PC-3 (cell line): ENCODE measurements around the gene TOP2B. TPM values are rescaled to one million over a fixed set of nuclear protein-coding genes. Genes with fewer than 3 reads are reported as not detected.

Source experiments
- ATAC-seq: fragments of 200-7000 bp; cut with Tn5 transposase; 2 replicates; pipeline ENCODE4 v1.9.1; 2020; ENCODE audit warnings: mild to moderate bottlenecking, moderate library complexity
- BruUV-seq: library from RNA; stranded (reverse); fragments of 400-500 nt; replicated peaks from 2 replicates; lab custom pipeline; 2021; lab: Mats Ljungman, UMichigan
- CTCF ChIA-PET: fragments of 300-600 bp; sonication (Branson Sonifier 250); formaldehyde crosslinking; loops from one replicate; lab custom pipeline; 2022; ENCODE audit warnings: antibody characterized with exemption; lab: Charles Lee
- POLR2A ChIA-PET: fragments of 300-600 bp; sonication (Branson Sonifier 250); formaldehyde crosslinking; loops from one replicate; lab custom pipeline; 2022; ENCODE audit warnings: antibody characterized with exemption; ENCODE audit not compliant: unreplicated experiment; lab: Charles Lee
- DNase-seq: peaks from one replicate; pipeline ENCODE4 v3.0.0-alpha.2; 2015
- H2AFZ ChIP-seq: fragments of 300-600 bp; sonication (generic); 2 replicates; pipeline ENCODE4 v1.6.0; 2016; ENCODE audit warnings: antibody characterized with exemption, low read length
- H3F3A ChIP-seq: fragments of 300-600 bp; sonication (generic); one replicate; pipeline ENCODE4 v1.6.0; 2017; ENCODE audit warnings: antibody characterized with exemption, low read length, control low read depth, mild to moderate bottlenecking; ENCODE audit not compliant: unreplicated experiment
- H3K27ac ChIP-seq: fragments of 300-600 bp; sonication (generic); 2 replicates; pipeline ENCODE4 v1.5.1; 2016; ENCODE audit warnings: mild to moderate bottlenecking, low read length
- H3K27me3 ChIP-seq: fragments of 300-600 bp; sonication (generic); 2 replicates; pipeline ENCODE4 v1.6.1; 2016; ENCODE audit warnings: low read length, mixed read lengths
- H3K36me3 ChIP-seq: fragments of 300-600 bp; sonication (generic); 2 replicates; pipeline ENCODE4 v1.6.1; 2016; ENCODE audit warnings: low read depth, mixed run types, low read length, mixed read lengths
- H3K4me1 ChIP-seq: fragments of 300-600 bp; sonication (generic); 2 replicates; pipeline ENCODE4 v1.5.1; 2016; ENCODE audit warnings: low read length; ENCODE audit not compliant: insufficient read depth
- H3K4me2 ChIP-seq: fragments of 300-600 bp; sonication (generic); 2 replicates; pipeline ENCODE4 v1.6.0; 2016; ENCODE audit warnings: low read length
- H3K4me3 ChIP-seq: fragments of 300-600 bp; sonication (generic); 2 replicates; pipeline ENCODE4 v1.5.1; 2016; ENCODE audit warnings: mild to moderate bottlenecking, low read length, mixed read lengths
- H3K79me2 ChIP-seq: fragments of 300-600 bp; sonication (generic); 2 replicates; pipeline ENCODE4 v1.6.1; 2017; ENCODE audit warnings: low read length, mixed read lengths
- H3K9ac ChIP-seq: fragments of 300-600 bp; sonication (generic); 2 replicates; pipeline ENCODE4 v1.6.0; 2016; ENCODE audit warnings: mild to moderate bottlenecking, low read length
- H3K9me2 ChIP-seq: fragments of 300-600 bp; sonication (generic); replicated peaks from 2 replicates; pipeline ENCODE4 v1.6.1; 2016; ENCODE audit warnings: mixed run types, low read length, mixed read lengths
- H3K9me3 ChIP-seq: fragments of 300-600 bp; sonication (generic); 2 replicates; pipeline ENCODE4 v1.6.1; 2016; ENCODE audit warnings: low read length, mixed read lengths
- H4K20me1 ChIP-seq: fragments of 300-600 bp; sonication (generic); 2 replicates; pipeline ENCODE4 v1.6.1; 2016; ENCODE audit warnings: low read length, mixed read lengths
- EZH2 ChIP-seq: fragments of 300-600 bp; sonication (generic); IDR thresholded peaks from one replicate; pipeline ENCODE4 v1.6.1; 2017; ENCODE audit warnings: antibody characterized with exemption, mild to moderate bottlenecking, low read length; ENCODE audit not compliant: unreplicated experiment
- EZH2phosphoT487 ChIP-seq: fragments of 300-600 bp; sonication (generic); IDR thresholded peaks from 2 replicates; pipeline ENCODE4 v1.6.1; 2018; ENCODE audit warnings: mild to moderate bottlenecking, antibody characterized with exemption, low read length, borderline replicate concordance
- intact Hi-C: fragments of 100-400 bp; cut with micrococcal nuclease; formaldehyde crosslinking; loops from 2 replicates; pipeline ENCODE4 v1.9.0; 2023
- total RNA-seq: library from RNA; depleted of rRNA; stranded (reverse); fragments of >200 nt; gene quantifications from 2 replicates; pipeline ENCODE4 v1.2.3, GENCODE V29; 2014
- TF ChIP-seq, protein P1 (sequence below): fragments of 300-600 bp; sonication (generic); conservative IDR thresholded peaks from 2 replicates; pipeline ENCODE4 v1.5.1; 2017; ENCODE audit warnings: antibody characterized with exemption, low read depth, mild to moderate bottlenecking, low read length

TOP2B gene
- total RNA-seq, 1 experiment from 2014 or later, result 79.0 TPM

DNA sequence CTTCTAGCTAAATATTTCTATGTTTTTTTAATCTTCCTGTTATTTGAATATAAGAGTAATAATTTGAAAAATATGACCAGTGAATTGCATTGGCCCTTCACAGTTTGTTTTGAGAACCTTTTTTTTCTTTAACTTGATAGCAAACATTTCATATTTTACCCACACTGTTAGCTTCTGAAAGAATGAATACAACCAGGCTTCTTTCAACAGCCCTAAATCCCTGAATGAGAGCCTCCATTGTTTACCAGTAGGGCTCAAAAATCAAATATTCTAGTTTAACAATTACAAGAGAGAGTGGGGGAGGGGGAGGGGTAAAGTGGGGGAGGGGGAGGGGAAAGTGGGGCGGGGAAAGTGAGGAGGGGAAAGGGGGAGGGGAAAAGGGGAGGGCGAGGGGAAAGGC, 14.5 kb upstream of the TOP2B start:
- DNase-seq, result no peak
- ChIA-PET CTCF (no interaction called here), POLR2A (no interaction called here)

DNA sequence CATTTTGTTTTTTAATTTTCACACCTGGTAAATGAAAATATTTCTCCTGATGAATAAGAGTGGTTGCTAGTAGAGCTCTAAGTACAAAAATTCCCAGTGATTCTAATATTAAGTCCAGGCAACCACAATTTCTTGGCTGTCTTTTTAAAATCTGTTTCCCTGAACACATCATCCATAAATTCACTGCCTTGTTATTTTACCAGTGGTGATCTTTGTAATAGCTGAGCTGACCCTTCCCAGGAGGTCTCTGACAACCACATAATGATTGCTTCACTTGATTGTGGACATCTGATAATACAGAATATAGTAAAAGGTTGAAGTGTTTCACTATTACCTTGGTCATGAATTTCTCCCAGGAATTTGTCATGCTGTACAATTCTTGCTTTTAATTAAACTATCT, 13.9 kb upstream of the TOP2B start:
- Histone ChIP-seq H3K4me2 (no peak overlapping the region), H3K9ac (no peak overlapping the region), H3K79me2 (no peaks in the 10 kb centered on the region), H3K9me3 (no peaks in the 10 kb centered on the region), H3K27me3 (no peaks in the 10 kb centered on the region), H3K4me1 (no peaks in the 10 kb centered on the region), H3K36me3 (no peaks in the 10 kb centered on the region), H3K4me3 (no peak overlapping the region), H2AFZ (no peak overlapping the region), H3F3A (no peaks in the 10 kb centered on the region), H4K20me1 (no peaks in the 10 kb centered on the region), H3K9me2 (no peaks in the 10 kb centered on the region), H3K27ac (no peak overlapping the region)
- TF ChIP-seq EZH2phosphoT487 (no peak), EZH2 (no peak)
- TF ChIP-seq, protein P1, sequence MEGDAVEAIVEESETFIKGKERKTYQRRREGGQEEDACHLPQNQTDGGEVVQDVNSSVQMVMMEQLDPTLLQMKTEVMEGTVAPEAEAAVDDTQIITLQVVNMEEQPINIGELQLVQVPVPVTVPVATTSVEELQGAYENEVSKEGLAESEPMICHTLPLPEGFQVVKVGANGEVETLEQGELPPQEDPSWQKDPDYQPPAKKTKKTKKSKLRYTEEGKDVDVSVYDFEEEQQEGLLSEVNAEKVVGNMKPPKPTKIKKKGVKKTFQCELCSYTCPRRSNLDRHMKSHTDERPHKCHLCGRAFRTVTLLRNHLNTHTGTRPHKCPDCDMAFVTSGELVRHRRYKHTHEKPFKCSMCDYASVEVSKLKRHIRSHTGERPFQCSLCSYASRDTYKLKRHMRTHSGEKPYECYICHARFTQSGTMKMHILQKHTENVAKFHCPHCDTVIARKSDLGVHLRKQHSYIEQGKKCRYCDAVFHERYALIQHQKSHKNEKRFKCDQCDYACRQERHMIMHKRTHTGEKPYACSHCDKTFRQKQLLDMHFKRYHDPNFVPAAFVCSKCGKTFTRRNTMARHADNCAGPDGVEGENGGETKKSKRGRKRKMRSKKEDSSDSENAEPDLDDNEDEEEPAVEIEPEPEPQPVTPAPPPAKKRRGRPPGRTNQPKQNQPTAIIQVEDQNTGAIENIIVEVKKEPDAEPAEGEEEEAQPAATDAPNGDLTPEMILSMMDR, result no peak
- no TSS peak for BruUV-seq
- intact Hi-C loops, result no loop called here
- POLR2A ChIA-PET, result no interaction called here
- CTCF ChIA-PET, result interaction anchor here (0.6 kb wide), 1 partner anchor 23 kb away, joined by 3 read pairs; no protein-coding TSS in a partner anchor
- no peak for ATAC-seq
- DNase-seq, result no peak

More for the DNA sequence above, 14.5 kb upstream of the TOP2B start:
- Histone ChIP-seq H3F3A (no peaks in the 10 kb centered on the region), H4K20me1 (no peaks in the 10 kb centered on the region), H3K9me2 (no peaks in the 10 kb centered on the region), H3K9me3 (no peaks in the 10 kb centered on the region), H3K27ac (no peak overlapping the region), H3K4me2 (no peak overlapping the region), H2AFZ (no peak overlapping the region), H3K4me1 (no peaks in the 10 kb centered on the region), H3K4me3 (no peak overlapping the region), H3K36me3 (no peaks in the 10 kb centered on the region), H3K79me2 (no peaks in the 10 kb centered on the region), H3K27me3 (no peaks in the 10 kb centered on the region), H3K9ac (no peak overlapping the region)
- intact Hi-C loops, result no loop called here
- no peak for TF ChIP-seq EZH2
- no TSS peak for BruUV-seq
- ATAC-seq, result no peak

DNA sequence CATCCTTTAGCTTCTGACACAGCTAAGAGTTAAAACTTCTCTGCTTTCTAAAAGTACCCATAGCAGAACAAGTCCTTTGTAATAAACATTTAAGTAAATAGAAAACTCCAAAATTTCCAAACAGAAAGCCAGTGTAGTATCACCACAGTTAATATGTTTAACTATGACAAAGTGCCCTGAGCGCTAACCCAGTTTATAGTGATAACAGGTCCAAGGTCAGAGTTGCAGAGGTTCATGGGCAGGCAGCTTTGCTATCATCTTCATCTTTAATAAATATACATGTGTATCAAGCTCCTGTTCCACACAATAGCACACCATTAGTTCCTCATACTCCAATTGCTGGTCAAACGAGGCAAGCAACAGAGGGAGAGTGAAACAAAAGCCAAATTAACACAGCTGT, 12.4 kb upstream of the TOP2B start:
- CTCF ChIA-PET, result no interaction called here
- intact Hi-C loops, result no loop called here
- Histone ChIP-seq H2AFZ (no peak overlapping the region), H3K4me3 (no peak overlapping the region), H4K20me1 (no peaks in the 10 kb centered on the region), H3K9me3 (no peaks in the 10 kb centered on the region), H3K9ac (no peak overlapping the region), H3K36me3 (no peaks in the 10 kb centered on the region), H3K27ac (no peak overlapping the region), H3K4me2 (no peak overlapping the region), H3K79me2 (no peaks in the 10 kb centered on the region), H3K4me1 (no peaks in the 10 kb centered on the region), H3K9me2 (no peaks in the 10 kb centered on the region), H3F3A (no peaks in the 10 kb centered on the region), H3K27me3 (no peaks in the 10 kb centered on the region)
- ATAC-seq (no peak), DNase-seq (no peak)
- TF ChIP-seq EZH2phosphoT487 (no peak), EZH2 (no peak)
- TF ChIP-seq, protein P1, result no peak
- no TSS peak for BruUV-seq
- POLR2A ChIA-PET, result no interaction called here
